ENCODE results near the gene CSF1R. TPM values are rescaled to one million over a fixed set of nuclear protein-coding genes. Genes with fewer than 3 reads are reported as not detected.

Gene CSF1R
- total and polyA plus RNA-seq, 10 donors, result 23.1 to 429 (median 291) TPM

- WGBS, 5 donors, result 58 to 75% (median 66%) methylated on average over 3 of the region's 3 CpGs
- Histone ChIP-seq H3K27me3 (replicated peaks in 1 of 7) (no peaks in the 10 kb centered on the region), H3K9me3 (no peaks in the 10 kb centered on the region), H3K4me3 (no peak overlapping the region), H3K27ac (no peak overlapping the region), H3K4me1 (peaks cover 0 to 9% (median 1%) of the 10 kb centered on the region in 6 donors), H3K36me3 (peaks cover 0 to 53% (median 0%) of the 10 kb centered on the region in 6 donors)
- DNase-seq, result no peak
- intact Hi-C loops (cut with DNase I; ENCODE audit: low total_unique reads), result no loop called here
- no peak for TF ChIP-seq CTCF (IDR thresholded peaks at IDR 0.05 in 8 of 11, conservative IDR thresholded peaks at IDR 0.05 in 3 of 11)
- no peak for TF ChIP-seq POLR2AphosphoS5 (IDR thresholded peaks at IDR 0.05)
- TF ChIP-seq POLR2A (IDR thresholded peaks at IDR 0.05), result no peak
Measured at GRCh38 chr5:150073677-150074076, 12.7 kb downstream of the CSF1R start.

GRCh38 chr5:150073086-150073625 is 13.2 kb downstream of the CSF1R start:
- WGBS, 5 donors, result 66 to 92% (median 84%) methylated on average over 5 of the region's 5 CpGs
- DNase-seq, result peak; percentile 54

GRCh38 chr5:150070821-150071220 is 15.5 kb downstream of the CSF1R start:
- peak; percentile 6 for DNase-seq
- WGBS, 5 donors, result 82 to 90% (median 86%) methylated on average over 3 of the region's 3 CpGs
- Histone ChIP-seq H3K36me3 (peaks cover 0 to 36% (median 0%) of the 10 kb centered on the region in 6 donors), H3K9me3 (no peaks in the 10 kb centered on the region), H3K4me3 (no peak overlapping the region), H3K4me1 (peaks cover 0 to 38% (median 13%) of the 10 kb centered on the region in 6 donors), H3K27ac (no peak overlapping the region), H3K27me3 (replicated peaks in 1 of 7) (no peaks in the 10 kb centered on the region)
- intact Hi-C loops (cut with DNase I; ENCODE audit: low total_unique reads), result no loop called here
- no peak for TF ChIP-seq POLR2A (IDR thresholded peaks at IDR 0.05)
- TF ChIP-seq CTCF (IDR thresholded peaks at IDR 0.05 in 8 of 11, conservative IDR thresholded peaks at IDR 0.05 in 3 of 11), result no peak
- TF ChIP-seq POLR2AphosphoS5 (IDR thresholded peaks at IDR 0.05), result no peak

More at GRCh38 chr5:150073086-150073625, 13.2 kb downstream of the CSF1R start:
- no peaks in the 10 kb centered on the region for H3K9me3 ChIP-seq
- no peaks in the 10 kb centered on the region for H3K27me3 ChIP-seq (replicated peaks in 1 of 7)
- H3K36me3 ChIP-seq, result peaks cover 0 to 54% (median 0%) of the 10 kb centered on the region in 6 donors
- H3K4me1 ChIP-seq, result peaks cover 0 to 14% (median 3%) of the 10 kb centered on the region in 6 donors
- intact Hi-C loops (cut with DNase I; ENCODE audit: low total_unique reads), result no loop called here
- no peak overlapping the region for H3K4me3 ChIP-seq
- H3K27ac ChIP-seq, result no peak overlapping the region
- no peak for TF ChIP-seq POLR2A (IDR thresholded peaks at IDR 0.05)
- TF ChIP-seq POLR2AphosphoS5 (IDR thresholded peaks at IDR 0.05), result peak in 2 of 3 donors; percentile 13 to 21

DNA sequence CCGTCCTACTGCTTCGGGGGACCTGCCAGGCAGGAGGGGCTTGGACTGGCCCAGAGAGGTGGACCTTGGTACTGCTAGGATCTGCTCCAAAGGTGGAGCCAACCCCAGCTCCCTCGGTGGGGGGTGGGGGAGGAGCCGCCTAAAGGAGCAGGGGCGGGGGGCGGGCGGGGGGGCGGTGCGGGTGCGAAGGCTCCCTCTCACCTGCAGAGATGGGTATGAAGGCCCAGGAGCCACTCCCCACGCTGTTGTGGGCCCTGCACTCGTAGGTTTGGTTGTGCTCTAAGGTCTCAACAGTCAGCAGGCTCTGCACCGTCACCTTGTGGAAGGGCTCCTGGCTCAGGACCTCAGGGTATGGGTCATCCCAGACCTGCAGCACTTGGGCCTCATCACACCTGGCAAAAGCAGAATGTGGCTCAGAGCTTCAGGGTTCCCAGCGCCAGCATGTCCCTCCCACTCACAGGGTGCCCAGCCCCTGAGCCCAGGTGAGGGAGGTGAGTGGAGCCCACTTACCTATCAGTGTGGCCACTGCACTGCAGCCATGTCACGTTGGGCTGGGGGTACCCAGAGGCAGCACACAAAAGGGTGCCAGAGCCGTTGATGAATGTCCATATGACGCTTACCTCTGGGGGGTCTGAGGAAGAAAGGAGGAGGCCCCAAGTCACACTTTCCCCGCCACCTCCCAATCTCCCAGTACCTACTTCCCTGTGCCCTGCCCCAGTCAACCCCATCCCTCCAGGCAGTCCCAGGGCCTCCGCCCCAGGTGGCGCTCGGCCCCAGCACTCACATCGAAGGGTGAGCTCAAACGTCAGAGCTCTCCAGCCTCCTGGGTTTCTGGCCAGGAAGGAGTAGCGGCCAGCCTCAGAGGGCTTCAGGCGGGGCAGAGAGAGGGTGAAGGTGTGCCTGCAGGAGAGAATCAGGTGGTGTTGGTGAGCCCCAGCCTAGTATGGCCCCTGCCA is 16.4 kb downstream of the CSF1R start:
- Histone ChIP-seq H3K4me1 (peaks cover 0 to 46% (median 13%) of the 10 kb centered on the region in 6 donors), H3K9me3 (no peaks in the 10 kb centered on the region), H3K27me3 (replicated peaks in 1 of 7) (peaks cover 0 to 4% (median 0%) of the 10 kb centered on the region in 7 donors), H3K36me3 (peaks cover 0 to 31% (median 0%) of the 10 kb centered on the region in 6 donors), H3K27ac (no peak overlapping the region), H3K4me3 (no peak overlapping the region)
- intact Hi-C loops (cut with DNase I; ENCODE audit: low total_unique reads), result no loop called here
- WGBS, 5 donors, result 82 to 93% (median 89%) methylated on average over 19 to 25 of the region's 25 CpGs
- TF ChIP-seq POLR2AphosphoS5 (IDR thresholded peaks at IDR 0.05), result peak in 2 of 3 donors; percentile 27 to 51
- TF ChIP-seq CTCF (IDR thresholded peaks at IDR 0.05 in 8 of 11, conservative IDR thresholded peaks at IDR 0.05 in 3 of 11), result no peak
- peak; percentile 64 for DNase-seq

Data from spleen (tissue), 11 donors.